ENCODE data around the gene DNAH9. TPM values are rescaled to one million over a fixed set of nuclear protein-coding genes. Genes with fewer than 3 reads are reported as not detected.

The DNAH9 gene
- total and polyA plus RNA-seq, 9 donors, result 0.18 to 0.94 (median 0.52) TPM

GRCh38 chr17:11779892-11780291, 181.6 kb downstream of the DNAH9 start:
- no CpG with 5 or more reads among the region's 2 CpGs for WGBS (ENCODE audit: insufficient coverage)
- no peaks in the 10 kb centered on the region for H3K27me3 ChIP-seq (ENCODE audit: control insufficient read depth, insufficient read depth, low read length)
- H3K4me3 ChIP-seq (ENCODE audit: low read length), result no peak overlapping the region
- H3K27ac ChIP-seq (ENCODE audit: low read length), result no peak overlapping the region
- H3K9me3 ChIP-seq (replicated peaks; ENCODE audit: control insufficient read depth, low read depth, low read length), result no peaks in the 10 kb centered on the region
- peak; percentile 41 for DNase-seq
- no peaks in the 10 kb centered on the region for H3K4me1 ChIP-seq (ENCODE audit: control insufficient read depth, insufficient read depth, low read length)
- H3K36me3 ChIP-seq (ENCODE audit: control insufficient read depth, insufficient read depth, low read length), result no peaks in the 10 kb centered on the region

- Histone ChIP-seq H3K4me1 (ENCODE audit: control insufficient read depth, insufficient read depth, low read length) (no peaks in the 10 kb centered on the region), H3K36me3 (ENCODE audit: control insufficient read depth, insufficient read depth, low read length) (no peaks in the 10 kb centered on the region), H3K27ac (ENCODE audit: low read length) (no peak overlapping the region), H3K4me3 (ENCODE audit: low read length) (no peak overlapping the region), H3K9me3 (replicated peaks; ENCODE audit: control insufficient read depth, low read depth, low read length) (no peaks in the 10 kb centered on the region), H3K27me3 (ENCODE audit: control insufficient read depth, insufficient read depth, low read length) (no peaks in the 10 kb centered on the region)
- WGBS (ENCODE audit: insufficient coverage), result 61% methylated on average over 2 of the region's 5 CpGs
- DNase-seq, result no peak
These were observed 182.4 kb downstream of the DNAH9 start for GRCh38 chr17:11780621-11781020.

- Histone ChIP-seq H3K9me3 (replicated peaks; ENCODE audit: control insufficient read depth, low read depth, low read length) (peaks cover 2% of the 10 kb centered on the region), H3K27me3 (ENCODE audit: control insufficient read depth, insufficient read depth, low read length) (no peaks in the 10 kb centered on the region), H3K27ac (ENCODE audit: low read length) (no peak overlapping the region), H3K4me3 (ENCODE audit: low read length) (no peak overlapping the region), H3K36me3 (ENCODE audit: control insufficient read depth, insufficient read depth, low read length) (no peaks in the 10 kb centered on the region), H3K4me1 (ENCODE audit: control insufficient read depth, insufficient read depth, low read length) (no peaks in the 10 kb centered on the region)
- DNase-seq, result peak; percentile 70
- WGBS (ENCODE audit: insufficient coverage), result 47% methylated on average over 8 of the region's 9 CpGs
These were observed 188.6 kb downstream of the DNAH9 start for GRCh38 chr17:11786711-11787438.

DNA sequence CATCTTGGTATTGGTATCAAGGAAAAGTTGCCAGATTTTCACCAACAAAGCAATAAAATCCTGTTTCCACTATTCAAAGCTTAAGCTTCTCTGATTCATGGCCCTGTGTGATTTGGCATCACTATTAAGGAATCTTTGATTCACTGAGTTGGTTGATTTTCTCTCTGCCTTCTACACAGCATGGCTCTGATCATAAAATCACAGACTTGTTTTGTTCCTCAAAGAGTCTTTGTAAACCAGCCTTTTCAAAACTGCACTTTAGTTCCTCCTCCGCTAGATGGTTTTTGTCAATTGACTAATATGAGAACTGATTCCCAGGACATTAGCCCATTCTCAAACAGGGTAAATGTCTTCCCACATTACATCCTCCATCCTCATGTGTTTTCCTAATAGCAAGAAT, 197.6 kb downstream of the DNAH9 start:
- Histone ChIP-seq H3K4me3 (ENCODE audit: low read length) (no peak overlapping the region), H3K36me3 (ENCODE audit: control insufficient read depth, insufficient read depth, low read length) (no peaks in the 10 kb centered on the region), H3K4me1 (ENCODE audit: control insufficient read depth, insufficient read depth, low read length) (no peaks in the 10 kb centered on the region), H3K9me3 (replicated peaks; ENCODE audit: control insufficient read depth, low read depth, low read length) (no peaks in the 10 kb centered on the region), H3K27ac (ENCODE audit: low read length) (no peak overlapping the region), H3K27me3 (ENCODE audit: control insufficient read depth, insufficient read depth, low read length) (no peaks in the 10 kb centered on the region)
- DNase-seq, result no peak
- WGBS (ENCODE audit: insufficient coverage), result no CpG with 5 or more reads among the region's 1 CpG

- DNase-seq, result no peak
- Histone ChIP-seq H3K27me3 (ENCODE audit: control insufficient read depth, insufficient read depth, low read length) (peaks cover 2% of the 10 kb centered on the region), H3K4me1 (ENCODE audit: control insufficient read depth, insufficient read depth, low read length) (no peaks in the 10 kb centered on the region), H3K4me3 (ENCODE audit: low read length) (no peak overlapping the region), H3K9me3 (replicated peaks; ENCODE audit: control insufficient read depth, low read depth, low read length) (no peaks in the 10 kb centered on the region), H3K27ac (ENCODE audit: low read length) (no peak overlapping the region), H3K36me3 (ENCODE audit: control insufficient read depth, insufficient read depth, low read length) (no peaks in the 10 kb centered on the region)
- WGBS (ENCODE audit: insufficient coverage), result 87% methylated on average over 7 of the region's 8 CpGs
These were observed 199.5 kb downstream of the DNAH9 start for GRCh38 chr17:11797803-11798202.

DNA sequence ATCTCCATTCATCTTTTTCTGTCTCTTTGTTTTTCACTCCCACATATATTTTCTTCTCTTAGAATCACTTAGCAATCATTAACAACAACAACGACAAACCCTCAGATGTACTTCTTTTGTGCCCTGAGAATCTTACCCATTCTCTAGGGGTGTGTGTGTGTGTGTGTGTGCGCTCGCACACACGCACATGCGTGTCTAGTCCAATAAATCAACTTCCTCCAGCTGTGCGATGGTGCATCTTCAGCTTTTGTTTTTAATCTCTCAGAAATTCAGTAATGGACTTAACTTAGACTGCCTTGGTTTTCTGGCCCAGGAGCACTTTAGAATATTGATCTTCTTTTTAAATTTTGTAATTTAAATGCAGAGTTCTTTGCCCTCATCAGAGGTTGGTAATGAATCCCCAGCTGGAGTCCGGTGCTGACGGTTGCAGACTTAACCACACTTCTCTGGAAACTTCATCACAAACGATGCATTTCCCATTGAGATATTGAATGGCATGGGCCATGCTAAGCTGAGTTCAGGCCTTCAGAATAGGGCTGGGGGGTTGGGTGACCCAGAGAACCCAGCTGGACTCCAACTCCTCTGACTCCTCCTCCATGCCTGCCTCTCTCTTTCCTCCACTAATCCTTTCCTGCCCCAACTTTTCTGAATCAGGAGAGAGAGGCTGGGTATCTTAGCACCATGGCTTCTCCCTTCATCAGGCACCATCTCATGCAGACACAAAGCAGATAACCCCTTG, 205.1 kb downstream of the DNAH9 start:
- WGBS (ENCODE audit: insufficient coverage), result no CpG with 5 or more reads among the region's 9 CpGs
- H3K36me3 ChIP-seq (ENCODE audit: control insufficient read depth, insufficient read depth, low read length), result no peaks in the 10 kb centered on the region
- DNase-seq, result no peak

GRCh38 chr17:11805138-11805537, 206.9 kb downstream of the DNAH9 start:
- H3K9me3 ChIP-seq (replicated peaks; ENCODE audit: control insufficient read depth, low read depth, low read length), result no peaks in the 10 kb centered on the region
- no peaks in the 10 kb centered on the region for H3K36me3 ChIP-seq (ENCODE audit: control insufficient read depth, insufficient read depth, low read length)
- WGBS (ENCODE audit: insufficient coverage), result 82% methylated on average over 2 of the region's 6 CpGs
- H3K4me1 ChIP-seq (ENCODE audit: control insufficient read depth, insufficient read depth, low read length), result no peaks in the 10 kb centered on the region
- no peak overlapping the region for H3K27ac ChIP-seq (ENCODE audit: low read length)
- no peak for DNase-seq
- H3K27me3 ChIP-seq (ENCODE audit: control insufficient read depth, insufficient read depth, low read length), result peaks cover 2% of the 10 kb centered on the region
- H3K4me3 ChIP-seq (ENCODE audit: low read length), result no peak overlapping the region

More for the DNA sequence above, 205.1 kb downstream of the DNAH9 start:
- Histone ChIP-seq H3K27me3 (ENCODE audit: control insufficient read depth, insufficient read depth, low read length) (peaks cover 2% of the 10 kb centered on the region), H3K9me3 (replicated peaks; ENCODE audit: control insufficient read depth, low read depth, low read length) (no peaks in the 10 kb centered on the region), H3K4me3 (ENCODE audit: low read length) (no peak overlapping the region), H3K4me1 (ENCODE audit: control insufficient read depth, insufficient read depth, low read length) (no peaks in the 10 kb centered on the region), H3K27ac (ENCODE audit: low read length) (no peak overlapping the region)

DNA sequence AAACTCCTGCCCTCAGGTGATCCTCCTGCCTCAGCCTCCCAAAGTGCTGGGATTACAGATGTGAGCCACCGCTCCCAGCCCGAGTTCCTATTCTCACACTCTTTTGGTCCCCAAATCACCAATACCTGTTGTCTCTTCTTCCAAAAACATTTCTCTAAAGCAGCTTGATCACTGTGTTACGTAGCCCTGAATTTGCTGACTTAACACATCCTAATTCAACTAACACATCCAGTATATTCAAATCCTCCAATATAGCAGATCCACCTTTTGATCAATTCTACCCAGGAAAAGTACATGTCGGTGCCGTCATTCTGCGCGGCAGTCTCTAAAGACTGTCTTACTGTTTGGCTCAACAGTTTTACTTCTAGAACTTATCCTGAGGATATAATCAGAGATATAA, 207.7 kb downstream of the DNAH9 start:
- H3K27me3 ChIP-seq (ENCODE audit: control insufficient read depth, insufficient read depth, low read length), result peaks cover 2% of the 10 kb centered on the region
- no peaks in the 10 kb centered on the region for H3K9me3 ChIP-seq (replicated peaks; ENCODE audit: control insufficient read depth, low read depth, low read length)
- H3K4me1 ChIP-seq (ENCODE audit: control insufficient read depth, insufficient read depth, low read length), result no peaks in the 10 kb centered on the region
- no peak overlapping the region for H3K4me3 ChIP-seq (ENCODE audit: low read length)
- no peaks in the 10 kb centered on the region for H3K36me3 ChIP-seq (ENCODE audit: control insufficient read depth, insufficient read depth, low read length)
- 93% methylated on average over 3 of the region's 7 CpGs for WGBS (ENCODE audit: insufficient coverage)
- no peak for DNase-seq
- H3K27ac ChIP-seq (ENCODE audit: low read length), result no peak overlapping the region

DNA sequence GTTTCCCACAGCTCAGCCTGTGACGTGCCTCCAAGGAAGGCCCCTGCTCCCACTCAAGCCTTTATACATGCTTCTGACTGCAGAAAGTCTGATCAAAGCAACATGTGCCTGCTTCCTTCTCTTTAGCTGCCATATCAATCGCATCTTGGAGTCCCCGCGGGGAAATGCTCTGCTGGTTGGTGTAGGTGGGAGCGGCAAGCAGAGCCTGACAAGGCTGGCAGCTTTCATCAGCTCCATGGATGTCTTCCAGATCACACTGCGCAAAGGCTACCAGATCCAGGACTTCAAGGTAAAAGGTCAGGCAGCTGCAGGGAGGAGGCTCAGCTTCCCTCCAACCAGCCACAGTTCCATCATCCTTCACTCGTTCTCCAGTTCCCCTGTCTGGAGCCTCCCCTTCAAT, 209.3 kb downstream of the DNAH9 start:
- 33% methylated on average over 1 of the region's 7 CpGs for WGBS (ENCODE audit: insufficient coverage)
- DNase-seq, result no peak
- Histone ChIP-seq H3K27me3 (ENCODE audit: control insufficient read depth, insufficient read depth, low read length) (no peaks in the 10 kb centered on the region), H3K27ac (ENCODE audit: low read length) (no peak overlapping the region), H3K4me3 (ENCODE audit: low read length) (no peak overlapping the region), H3K4me1 (ENCODE audit: control insufficient read depth, insufficient read depth, low read length) (no peaks in the 10 kb centered on the region), H3K9me3 (replicated peaks; ENCODE audit: control insufficient read depth, low read depth, low read length) (no peaks in the 10 kb centered on the region), H3K36me3 (ENCODE audit: control insufficient read depth, insufficient read depth, low read length) (no peaks in the 10 kb centered on the region)

DNA sequence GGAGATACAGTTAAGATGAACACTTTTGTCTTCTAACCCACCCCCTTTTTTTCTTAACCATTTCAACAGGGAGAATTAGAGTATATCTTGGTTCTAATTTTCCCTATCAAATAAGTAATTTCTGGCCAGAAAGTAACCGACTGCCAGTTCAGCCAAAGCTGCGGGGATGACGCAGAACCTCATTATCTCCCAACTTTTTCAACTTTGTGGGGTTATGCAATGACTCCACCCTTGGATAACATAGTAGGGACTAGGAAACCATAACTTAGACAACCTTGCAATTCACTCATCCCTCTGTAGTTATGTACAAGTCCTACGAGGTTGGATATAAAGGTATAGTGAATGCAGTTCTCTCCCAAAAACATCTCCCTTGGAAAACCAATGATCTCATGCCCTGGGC, 215.0 kb downstream of the DNAH9 start:
- H3K36me3 ChIP-seq (ENCODE audit: control insufficient read depth, insufficient read depth, low read length), result no peaks in the 10 kb centered on the region
- H3K27me3 ChIP-seq (ENCODE audit: control insufficient read depth, insufficient read depth, low read length), result no peaks in the 10 kb centered on the region
- DNase-seq, result no peak
- no peak overlapping the region for H3K27ac ChIP-seq (ENCODE audit: low read length)
- H3K9me3 ChIP-seq (replicated peaks; ENCODE audit: control insufficient read depth, low read depth, low read length), result no peaks in the 10 kb centered on the region
- no CpG with 5 or more reads among the region's 4 CpGs for WGBS (ENCODE audit: insufficient coverage)
- H3K4me1 ChIP-seq (ENCODE audit: control insufficient read depth, insufficient read depth, low read length), result no peaks in the 10 kb centered on the region
- H3K4me3 ChIP-seq (ENCODE audit: low read length), result no peak overlapping the region
